Neural progenitor cell (in vitro differentiated cells): ENCODE measurements around the gene EMC1. TPM values are rescaled to one million over a fixed set of nuclear protein-coding genes. Genes with fewer than 3 reads are reported as not detected.

Source experiments
- DNase-seq: peaks from one replicate; pipeline ENCODE4 v3.0.0-alpha.2; 2016; ENCODE audit warnings: low spot score
- H2AFZ ChIP-seq: fragments of 200-600 bp; sonication (generic); replicated peaks from 2 replicates; pipeline ENCODE4 v1.6.1; 2016; ENCODE audit warnings: antibody characterized with exemption
- H3F3A ChIP-seq: fragments of 200-600 bp; sonication (generic); 2 replicates; pipeline ENCODE4 v1.6.1; 2016; ENCODE audit warnings: antibody characterized with exemption, low read depth
- H3K27ac ChIP-seq: fragments of 200-600 bp; sonication (generic); 2 replicates; pipeline ENCODE4 v1.5.1; 2016; ENCODE audit warnings: mild to moderate bottlenecking
- H3K27me3 ChIP-seq: fragments of 200-600 bp; sonication (generic); 2 replicates; pipeline ENCODE4 v1.6.1; 2016; ENCODE audit warnings: mild to moderate bottlenecking, moderate library complexity
- H3K36me3 ChIP-seq: fragments of 200-600 bp; sonication (generic); 2 replicates; pipeline ENCODE4 v1.5.1; 2016
- H3K4me1 ChIP-seq: fragments of 200-600 bp; sonication (generic); 2 replicates; pipeline ENCODE4 v1.6.1; 2016; ENCODE audit warnings: mixed run types
- H3K4me2 ChIP-seq: fragments of 200-600 bp; sonication (generic); 2 replicates; pipeline ENCODE4 v1.6.1; 2016
- H3K4me3 ChIP-seq: fragments of 200-600 bp; sonication (generic); 2 replicates; pipeline ENCODE4 v1.5.1; 2016
- H3K79me2 ChIP-seq: fragments of 200-600 bp; sonication (generic); 2 replicates; pipeline ENCODE4 v1.6.1; 2016; ENCODE audit warnings: low read depth
- H3K9ac ChIP-seq: fragments of 200-600 bp; sonication (generic); 2 replicates; pipeline ENCODE4 v1.6.1; 2016
- H3K9me3 ChIP-seq: fragments of 200-600 bp; sonication (generic); 2 replicates; pipeline ENCODE4 v1.5.1; 2016; ENCODE audit warnings: low read depth
- H4K20me1 ChIP-seq: fragments of 200-600 bp; sonication (generic); 2 replicates; pipeline ENCODE4 v1.6.1; 2016; ENCODE audit warnings: low read depth
- H3K27ac Mint-ChIP-seq: 3 replicates; pipeline ENCODE4 v1.8.0; 2021; ENCODE audit warnings: mixed read lengths
- H3K27me3 Mint-ChIP-seq: 2 replicates; pipeline ENCODE4 v1.8.0; 2022; ENCODE audit warnings: low read depth, mild to moderate bottlenecking, inconsistent platforms, moderate library complexity, mixed read lengths; ENCODE audit not compliant: insufficient read depth
- H3K36me3 Mint-ChIP-seq: 3 replicates; pipeline ENCODE4 v1.8.0; 2021; ENCODE audit warnings: mixed read lengths
- H3K4me1 Mint-ChIP-seq: 3 replicates; pipeline ENCODE4 v1.8.0; 2021; ENCODE audit warnings: mixed read lengths
- H3K4me3 Mint-ChIP-seq: 3 replicates; pipeline ENCODE4 v1.8.0; 2021; ENCODE audit warnings: mild to moderate bottlenecking, moderate library complexity, mixed read lengths
- H3K9me3 Mint-ChIP-seq: 3 replicates; pipeline ENCODE4 v1.8.0; 2020; ENCODE audit warnings: mixed read lengths
- CTCF ChIP-seq: fragments of 200-600 bp; sonication (generic); IDR thresholded peaks from 2 replicates; pipeline ENCODE4 v1.5.1; 2017; ENCODE audit warnings: antibody characterized with exemption, mild to moderate bottlenecking
- EZH2 ChIP-seq: fragments of 200-600 bp; sonication (generic); IDR thresholded peaks from 2 replicates; pipeline ENCODE4 v1.6.1; 2017; ENCODE audit warnings: antibody characterized with exemption, mild to moderate bottlenecking, moderate library complexity
- EZH2phosphoT487 ChIP-seq: fragments of 200-600 bp; sonication (generic); IDR thresholded peaks from 2 replicates; pipeline ENCODE4 v1.6.1; 2017; ENCODE audit warnings: antibody characterized with exemption
- total RNA-seq: library from RNA; depleted of rRNA; stranded (reverse); fragments of >200 nt; gene quantifications from 2 replicates; pipeline ENCODE4 v1.2.3, GENCODE V29; 2015; ENCODE audit warnings: low replicate concordance

The EMC1 gene
- total RNA-seq, 1 donor from 2014 or later, result 32.6 TPM

GRCh38 chr1:19178734-19179398 is 72.5 kb downstream of the EMC1 start:
- H3K9me3 ChIP-seq, result no peaks in the 10 kb centered on the region
- no peaks in the 10 kb centered on the region for H3K79me2 ChIP-seq
- no peaks in the 10 kb centered on the region for H3F3A ChIP-seq
- no peaks in the 10 kb centered on the region for H4K20me1 ChIP-seq
- H3K36me3 ChIP-seq, result peaks cover 13% of the 10 kb centered on the region
- no peak overlapping the region for H3K4me2 ChIP-seq
- Mint-ChIP-seq H3K27me3 (no peaks in the 10 kb centered on the region), H3K9me3 (no peaks in the 10 kb centered on the region), H3K27ac (no peak overlapping the region), H3K36me3 (peaks cover 27% of the 10 kb centered on the region), H3K4me1 (no peaks in the 10 kb centered on the region), H3K4me3 (no peak overlapping the region)
- H3K27ac ChIP-seq, result no peak overlapping the region
- DNase-seq, result no peak
- TF ChIP-seq CTCF, result no peak
- no peak for TF ChIP-seq EZH2
- TF ChIP-seq EZH2phosphoT487, result no peak
- no peak overlapping the region for H3K9ac ChIP-seq
- H3K27me3 ChIP-seq, result no peaks in the 10 kb centered on the region
- H3K4me3 ChIP-seq, result no peak overlapping the region
- H3K4me1 ChIP-seq, result no peaks in the 10 kb centered on the region
- H2AFZ ChIP-seq, result no peak overlapping the region

DNA sequence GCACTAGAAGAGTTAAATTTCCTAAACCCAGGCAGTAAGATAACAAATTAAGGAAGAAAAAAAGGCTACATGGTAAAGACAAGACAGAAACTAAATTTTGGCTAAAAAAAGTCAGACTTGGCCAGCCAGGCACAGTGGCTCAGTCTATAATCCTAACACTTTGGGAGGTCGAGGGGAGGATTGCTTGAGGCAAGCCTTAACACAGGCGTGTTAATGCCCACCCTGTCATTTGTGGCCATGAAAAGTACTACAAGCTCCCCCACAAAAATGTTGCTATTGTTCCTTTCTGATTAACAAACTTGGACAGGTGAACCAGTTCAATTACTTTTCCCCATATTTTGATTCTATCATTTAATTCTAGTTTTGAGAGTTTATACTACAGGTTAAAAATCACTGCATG is 73.5 kb downstream of the EMC1 start:
- Histone ChIP-seq H3K27me3 (no peaks in the 10 kb centered on the region), H3K36me3 (peaks cover 13% of the 10 kb centered on the region), H3K4me3 (no peak overlapping the region), H3K9ac (no peak overlapping the region), H3F3A (no peaks in the 10 kb centered on the region), H3K9me3 (no peaks in the 10 kb centered on the region), H3K79me2 (no peaks in the 10 kb centered on the region), H2AFZ (no peak overlapping the region), H4K20me1 (no peaks in the 10 kb centered on the region), H3K4me2 (no peak overlapping the region), H3K4me1 (no peaks in the 10 kb centered on the region), H3K27ac (no peak overlapping the region)
- TF ChIP-seq EZH2phosphoT487 (no peak), EZH2 (no peak), CTCF (no peak)
- Mint-ChIP-seq H3K4me1 (no peaks in the 10 kb centered on the region), H3K4me3 (no peak overlapping the region), H3K27ac (no peak overlapping the region), H3K27me3 (no peaks in the 10 kb centered on the region), H3K9me3 (no peaks in the 10 kb centered on the region), H3K36me3 (peaks cover 25% of the 10 kb centered on the region)
- DNase-seq, result no peak

GRCh38 chr1:19169642-19170041 is 81.7 kb downstream of the EMC1 start:
- H2AFZ ChIP-seq, result no peak overlapping the region
- H3K4me2 ChIP-seq, result no peak overlapping the region
- H3K79me2 ChIP-seq, result no peaks in the 10 kb centered on the region
- no peaks in the 10 kb centered on the region for H3K27me3 Mint-ChIP-seq
- no peak for DNase-seq
- H4K20me1 ChIP-seq, result no peaks in the 10 kb centered on the region
- no peak overlapping the region for H3K27ac Mint-ChIP-seq
- H3K4me3 Mint-ChIP-seq, result no peak overlapping the region
- H3K9me3 Mint-ChIP-seq, result no peaks in the 10 kb centered on the region
- no peaks in the 10 kb centered on the region for H3K4me1 Mint-ChIP-seq
- H3K9me3 ChIP-seq, result no peaks in the 10 kb centered on the region
- H3K27ac ChIP-seq, result no peak overlapping the region
- H3K36me3 Mint-ChIP-seq, result peaks cover 37% of the 10 kb centered on the region
- H3K4me3 ChIP-seq, result no peak overlapping the region
- no peaks in the 10 kb centered on the region for H3K27me3 ChIP-seq
- no peaks in the 10 kb centered on the region for H3K4me1 ChIP-seq
- H3K9ac ChIP-seq, result no peak overlapping the region
- peaks cover 3% of the 10 kb centered on the region for H3F3A ChIP-seq
- TF ChIP-seq EZH2 (no peak), CTCF (no peak), EZH2phosphoT487 (no peak)
- peaks cover 34% of the 10 kb centered on the region for H3K36me3 ChIP-seq
